ENCODE data around the gene MSRB3.
A peak's percentile ranks its signal among the peaks of the same experiment; 100 is the strongest.
"Not testable (repeated sequence)": the region's sequence is repeated elsewhere in the genome, so short reads cannot be mapped to it uniquely, and the experiment has no call there.

Gene MSRB3

DNA sequence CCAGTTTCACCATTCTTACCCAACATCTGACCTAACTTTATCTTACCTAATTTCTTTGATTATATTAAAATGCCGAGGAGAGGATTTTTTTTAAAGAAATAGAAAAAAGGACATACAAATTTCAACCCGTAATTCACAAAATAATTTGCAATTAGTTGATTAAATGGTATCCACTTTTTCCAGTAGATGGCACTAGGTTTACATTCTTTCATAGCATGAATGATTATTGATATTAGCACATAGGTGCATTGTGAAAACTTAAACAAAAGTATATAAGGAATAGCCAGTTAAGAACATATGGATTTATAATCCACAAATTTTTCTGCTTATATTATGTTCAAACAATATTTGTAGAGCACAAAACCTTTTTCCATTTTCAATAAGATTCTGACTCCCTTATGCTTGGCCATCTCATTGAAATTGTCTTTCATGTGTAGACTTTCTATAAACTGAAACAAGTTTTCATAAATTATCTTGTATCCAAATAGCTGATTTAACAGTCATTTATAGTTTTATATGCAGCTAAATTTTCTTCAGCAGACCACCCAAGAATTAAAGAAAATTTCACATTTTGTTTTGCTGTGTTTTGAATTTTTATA lies 35.3 kb downstream of the MSRB3 start:
- in situ Hi-C loops (cut with MboI; ENCODE audit: low pct_unique_long_range_greater_than_20kb, low sequenced_read_pairs): loop anchor here (25.0 kb wide), 1 partner anchor 773 kb away; no protein-coding TSS in a partner anchor

DNA sequence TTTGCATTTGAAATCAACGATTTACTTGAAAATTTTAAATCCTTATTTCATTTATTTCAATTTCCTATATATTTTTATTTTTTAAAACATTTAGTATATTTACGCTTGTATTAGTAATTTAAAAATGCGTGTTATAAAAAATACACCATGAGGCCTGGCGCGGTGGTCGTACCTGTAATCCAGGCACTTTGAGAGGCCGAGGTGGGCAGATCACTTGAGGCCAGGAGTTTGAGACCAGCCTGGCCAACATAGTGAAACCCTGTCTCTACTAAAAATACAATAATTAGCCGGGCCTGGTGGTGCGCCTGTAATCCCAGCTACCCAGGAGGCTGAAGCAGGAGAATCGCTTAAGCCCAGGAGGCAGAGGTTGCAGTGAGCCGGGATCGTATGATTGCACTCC lies 36.8 kb downstream of the MSRB3 start:
- DNase-seq: not testable (repeated sequence)
- in situ Hi-C loops (cut with MboI; ENCODE audit: low pct_unique_long_range_greater_than_20kb, low sequenced_read_pairs): loop anchor here (25.0 kb wide), 1 partner anchor 772 kb away; no protein-coding TSS in a partner anchor

More for the DNA sequence above, 35.3 kb downstream of the MSRB3 start:
- peak; percentile 31 for DNase-seq

DNA sequence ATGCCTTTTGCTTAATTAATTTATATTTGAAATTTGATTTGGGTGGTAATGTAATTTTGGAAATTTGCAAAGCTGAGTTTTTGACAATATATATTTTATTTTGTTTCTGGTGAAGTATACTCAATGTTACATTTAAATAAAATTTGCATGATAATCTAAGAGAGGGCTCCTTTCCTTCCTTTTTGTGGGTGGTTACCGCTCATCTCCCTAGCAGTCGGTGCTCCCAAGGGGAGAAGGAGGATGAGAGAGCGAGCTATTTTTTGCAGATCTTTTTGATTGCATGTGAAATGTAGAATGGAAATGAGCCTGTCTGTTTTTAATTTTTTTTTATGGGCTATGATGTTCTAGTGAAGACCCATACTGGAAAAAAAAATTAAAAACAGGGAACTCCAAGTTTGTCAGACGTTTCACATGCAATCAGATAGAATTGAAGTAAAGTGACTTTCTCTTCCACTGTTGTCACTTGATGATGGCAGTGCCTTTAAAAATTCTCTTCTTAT lies 39.8 kb downstream of the MSRB3 start:
- in situ Hi-C loops (cut with MboI; ENCODE audit: low pct_unique_long_range_greater_than_20kb, low sequenced_read_pairs): loop anchor here (25.0 kb wide), 1 partner anchor 769 kb away; no protein-coding TSS in a partner anchor
- DNase-seq: no peak

DNA sequence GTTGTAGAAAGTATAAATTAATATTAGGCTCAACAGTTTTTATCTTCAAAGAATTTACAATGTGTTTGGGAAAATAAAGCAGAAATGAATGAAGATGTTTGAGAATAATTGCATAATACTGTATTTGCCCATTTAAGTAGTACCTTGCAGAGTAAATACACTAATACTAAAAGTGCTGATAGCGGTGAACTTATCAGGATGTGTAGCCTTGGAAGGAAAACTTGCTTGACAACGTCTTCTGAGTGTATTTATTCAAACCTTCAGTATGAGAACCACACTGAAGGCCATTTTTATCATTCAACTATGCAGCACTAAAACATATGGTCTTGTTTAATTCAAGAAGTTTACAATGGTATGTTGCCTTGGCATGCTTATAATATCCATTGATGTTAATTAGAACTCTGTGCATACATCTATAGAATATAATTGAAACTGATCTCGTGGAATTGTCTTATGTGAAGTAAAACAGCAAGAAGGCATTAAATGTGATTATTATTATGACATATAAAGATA lies 41.3 kb downstream of the MSRB3 start:
- in situ Hi-C loops (cut with MboI; ENCODE audit: low pct_unique_long_range_greater_than_20kb, low sequenced_read_pairs): loop anchor here (25.0 kb wide), 1 partner anchor 768 kb away; no protein-coding TSS in a partner anchor
- DNase-seq: no peak

DNA sequence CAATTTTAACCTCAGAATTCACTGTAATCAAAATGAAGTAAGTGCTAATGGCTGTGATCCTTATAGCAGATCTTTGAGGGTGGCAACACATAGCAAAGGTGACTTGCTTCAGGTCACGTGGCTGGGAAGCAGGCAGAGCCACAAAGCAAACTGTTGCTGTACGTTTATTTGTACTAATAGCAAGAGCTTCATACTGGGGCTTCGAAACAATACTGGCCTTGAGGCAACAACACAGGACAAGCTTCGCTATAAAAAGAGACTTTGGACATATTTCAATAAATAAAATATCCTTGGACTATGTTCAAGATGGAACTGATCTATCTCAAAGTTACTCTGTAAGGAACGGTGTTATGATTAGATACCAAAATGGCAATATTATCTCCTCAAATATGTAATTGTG lies 44.6 kb downstream of the MSRB3 start:
- no peak for DNase-seq
- in situ Hi-C loops (cut with MboI; ENCODE audit: low pct_unique_long_range_greater_than_20kb, low sequenced_read_pairs): loop anchor here (25.0 kb wide), 1 partner anchor 764 kb away; no protein-coding TSS in a partner anchor

DNA sequence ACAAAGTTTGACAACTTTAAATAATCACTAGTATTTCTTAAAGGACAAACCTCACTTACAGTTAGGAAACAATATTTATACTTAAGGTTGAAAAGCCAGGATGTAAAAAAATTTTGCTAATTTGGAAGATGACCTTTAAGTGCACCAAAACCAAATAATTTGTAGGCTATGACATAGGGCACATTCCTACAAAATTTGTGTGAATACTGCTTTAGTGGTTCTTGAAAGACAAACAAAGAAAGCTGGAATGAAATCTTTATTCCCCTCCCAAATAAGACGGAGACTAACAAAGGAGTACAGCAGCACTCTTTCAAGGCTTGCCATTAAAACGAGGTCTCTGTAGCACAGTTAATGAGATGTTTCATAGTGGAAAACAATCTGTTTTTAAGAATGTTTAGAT lies 45.6 kb downstream of the MSRB3 start:
- DNase-seq: no peak
- in situ Hi-C loops (cut with MboI; ENCODE audit: low pct_unique_long_range_greater_than_20kb, low sequenced_read_pairs): loop anchor here (25.0 kb wide), 1 partner anchor 763 kb away; no protein-coding TSS in a partner anchor

DNA sequence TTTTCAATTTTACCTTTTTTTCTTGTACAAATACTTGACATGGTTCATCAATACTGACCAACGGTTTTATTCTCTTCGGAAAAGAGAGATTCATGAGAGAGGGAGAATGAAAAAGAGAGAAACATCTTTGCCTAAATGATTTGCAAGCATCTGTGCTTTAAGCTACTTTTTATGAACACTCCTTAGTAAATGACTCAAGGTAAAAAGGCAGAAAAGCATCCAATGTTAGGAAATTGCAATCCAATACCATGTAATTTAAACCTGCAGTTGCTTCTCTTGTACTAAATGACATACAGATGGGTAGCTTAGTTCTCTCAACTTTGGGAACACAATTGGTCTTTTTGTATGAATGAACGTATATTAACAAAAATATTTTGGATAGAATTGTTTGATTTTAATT lies 46.1 kb downstream of the MSRB3 start:
- no peak for DNase-seq
- in situ Hi-C loops (cut with MboI; ENCODE audit: low pct_unique_long_range_greater_than_20kb, low sequenced_read_pairs): loop anchor here (25.0 kb wide), 1 partner anchor 763 kb away; no protein-coding TSS in a partner anchor

DNA sequence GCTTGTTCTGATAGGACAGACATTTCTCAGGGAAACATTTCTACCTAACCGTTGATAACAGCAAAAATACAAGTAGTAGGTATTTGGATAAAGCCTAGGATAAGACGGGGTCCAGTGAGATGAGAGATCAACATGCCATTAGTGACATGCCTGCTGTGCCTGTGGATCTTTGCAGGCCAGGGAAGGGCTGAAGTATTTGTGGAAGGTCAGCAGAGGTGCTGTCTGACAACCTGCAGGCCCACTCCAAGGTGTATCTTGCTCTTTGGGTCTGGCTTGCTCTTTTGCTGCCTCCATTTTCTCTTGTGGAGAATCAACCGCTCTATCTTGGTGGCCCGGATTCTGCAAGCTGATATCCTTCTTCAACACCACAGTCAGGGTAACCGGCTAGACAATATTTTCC lies 46.7 kb downstream of the MSRB3 start:
- in situ Hi-C loops (cut with MboI; ENCODE audit: low pct_unique_long_range_greater_than_20kb, low sequenced_read_pairs): no loop called here
- no peak for DNase-seq

DNA sequence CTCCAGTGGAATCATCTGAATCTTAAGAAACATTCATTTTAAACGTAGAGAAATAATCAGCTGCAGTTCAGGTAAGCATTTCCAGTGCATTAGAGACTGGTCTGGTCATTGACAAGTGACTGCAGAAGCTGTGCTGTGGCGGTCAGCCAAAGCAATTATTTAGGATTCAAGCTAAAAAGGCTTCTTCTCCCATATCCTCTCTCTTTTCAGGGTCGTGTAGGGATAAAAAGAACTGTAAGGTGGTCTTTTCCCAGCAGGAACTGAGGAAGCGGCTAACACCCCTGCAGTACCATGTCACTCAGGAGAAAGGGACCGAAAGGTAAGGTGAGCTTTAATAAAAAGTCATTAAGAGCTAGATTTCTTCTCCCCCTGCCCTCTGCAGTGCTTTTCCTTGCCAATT lies 48.1 kb downstream of the MSRB3 start:
- in situ Hi-C loops (cut with MboI; ENCODE audit: low pct_unique_long_range_greater_than_20kb, low sequenced_read_pairs): no loop called here

DNA sequence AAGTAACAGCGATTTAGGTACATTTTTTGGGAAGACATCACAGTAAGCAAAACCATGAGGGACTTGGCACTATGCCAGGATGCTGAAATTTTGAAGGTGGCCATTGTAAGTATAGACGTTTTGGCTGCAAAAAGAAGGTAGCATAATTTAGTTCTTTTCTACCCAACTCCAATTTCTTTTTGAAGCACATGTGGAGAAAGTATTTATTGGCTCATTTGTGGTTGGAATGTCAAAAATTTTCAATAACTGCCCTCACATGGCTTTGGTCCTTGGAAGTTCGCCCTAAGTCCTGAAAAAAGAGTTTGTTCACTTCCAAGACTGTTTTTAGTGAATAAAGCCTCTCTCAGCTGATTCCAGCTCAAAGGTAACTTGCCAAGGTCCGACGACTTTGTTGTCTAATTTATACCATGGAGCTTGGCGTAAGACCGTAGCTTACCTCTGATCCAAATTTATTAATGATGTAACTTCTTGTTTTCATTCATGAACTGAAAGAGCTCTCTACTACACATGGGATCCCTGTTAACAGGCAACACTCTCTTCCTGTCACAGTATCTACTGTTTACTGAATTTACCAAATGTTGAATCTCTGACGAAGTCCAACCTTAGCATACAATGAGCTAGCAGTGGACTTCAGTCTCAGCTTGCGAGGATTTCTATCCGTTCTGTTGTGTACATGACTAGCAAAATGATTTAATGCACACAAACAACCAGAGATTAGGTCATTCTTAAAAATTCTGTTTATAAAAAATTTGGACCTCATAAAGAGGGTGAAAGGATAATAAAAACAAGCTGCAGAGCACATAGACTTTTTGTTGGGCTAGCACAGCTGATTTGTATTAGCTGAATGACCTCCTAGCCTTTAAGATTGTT lies 49.0 kb downstream of the MSRB3 start:
- in situ Hi-C loops (cut with MboI; ENCODE audit: low pct_unique_long_range_greater_than_20kb, low sequenced_read_pairs): no loop called here
- DNase-seq: no peak

More for the DNA sequence above, 48.1 kb downstream of the MSRB3 start:
- no peak for DNase-seq

DNA sequence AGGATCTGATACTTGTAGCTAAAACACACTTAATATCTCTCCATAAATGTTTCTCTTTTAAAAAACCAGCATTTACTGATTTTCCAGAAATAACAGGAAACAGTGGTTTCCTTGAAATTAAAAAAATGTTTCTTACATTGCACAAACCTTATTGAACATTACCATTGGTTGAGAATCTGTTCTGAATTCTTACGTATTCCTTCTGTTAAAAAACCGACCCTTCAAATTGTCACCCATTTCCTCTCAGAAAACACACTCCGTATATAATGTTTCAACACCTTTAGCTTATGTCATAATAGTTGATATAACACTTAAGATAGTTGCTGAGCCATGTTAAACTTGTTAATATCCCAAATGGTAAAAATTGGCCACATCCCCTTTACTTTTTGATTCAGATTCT lies 51.2 kb downstream of the MSRB3 start:
- in situ Hi-C loops (cut with MboI; ENCODE audit: low pct_unique_long_range_greater_than_20kb, low sequenced_read_pairs): no loop called here
- DNase-seq: no peak

DNA sequence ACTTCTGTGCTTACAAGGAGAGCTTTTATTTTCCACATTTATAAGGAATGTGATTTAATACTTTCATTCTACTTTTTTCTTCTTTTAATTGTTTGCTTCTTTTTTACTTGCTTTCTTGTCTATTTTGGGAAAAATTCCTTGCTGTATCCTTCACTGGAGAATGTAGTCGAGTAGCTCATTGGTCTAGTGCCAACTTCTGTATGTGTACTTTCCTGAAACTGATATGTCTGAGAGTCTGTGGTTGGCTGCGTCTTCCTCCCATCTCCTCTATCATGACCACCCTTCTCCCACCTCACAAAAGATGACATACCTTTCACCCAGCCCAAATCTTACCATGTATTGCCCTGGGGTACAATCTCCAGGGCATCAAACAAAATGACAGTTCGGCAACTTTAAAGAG lies 51.8 kb downstream of the MSRB3 start:
- in situ Hi-C loops (cut with MboI; ENCODE audit: low pct_unique_long_range_greater_than_20kb, low sequenced_read_pairs): no loop called here
- no peak for DNase-seq

DNA sequence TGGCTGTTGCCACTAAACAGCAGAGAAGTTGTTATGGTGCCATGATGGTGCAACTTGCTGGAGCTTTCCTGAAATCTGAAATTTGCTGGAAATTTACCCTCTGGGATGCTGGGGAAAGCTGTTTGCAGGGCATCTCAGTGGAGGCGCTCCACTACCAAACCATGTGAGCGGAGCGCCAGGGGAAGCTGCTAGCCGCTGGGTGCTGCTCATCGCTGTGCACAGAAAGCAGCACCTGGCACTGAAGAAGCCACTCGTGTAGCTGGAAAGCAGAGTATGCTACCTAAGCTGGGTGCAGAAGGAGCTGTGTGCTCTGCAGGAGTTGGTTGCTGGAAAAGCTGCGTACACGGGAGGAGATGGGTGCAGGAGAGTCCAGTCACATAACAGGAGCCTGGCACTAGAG lies 53.0 kb downstream of the MSRB3 start:
- in situ Hi-C loops (cut with MboI; ENCODE audit: low pct_unique_long_range_greater_than_20kb, low sequenced_read_pairs): no loop called here
- DNase-seq: no peak

DNA sequence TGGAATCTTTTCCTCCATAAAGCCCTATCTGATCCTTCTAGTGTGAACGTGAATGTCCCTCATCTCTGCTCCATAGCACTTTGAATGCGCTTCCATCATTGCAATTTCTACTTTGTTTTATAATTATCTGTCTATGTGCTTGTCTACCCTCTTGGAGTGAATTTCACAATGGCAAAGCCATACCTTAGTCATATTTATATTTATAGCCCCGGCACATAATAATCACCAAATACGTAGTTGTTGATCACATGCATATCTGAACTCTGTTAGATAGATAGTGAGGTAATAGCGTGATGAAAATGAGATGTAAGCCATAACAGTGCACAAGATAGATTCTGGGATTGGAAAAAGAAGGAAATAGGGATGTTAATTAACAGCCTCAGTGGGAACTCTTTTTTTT lies 55.2 kb downstream of the MSRB3 start:
- no peak for DNase-seq
- in situ Hi-C loops (cut with MboI; ENCODE audit: low pct_unique_long_range_greater_than_20kb, low sequenced_read_pairs): no loop called here

DNA sequence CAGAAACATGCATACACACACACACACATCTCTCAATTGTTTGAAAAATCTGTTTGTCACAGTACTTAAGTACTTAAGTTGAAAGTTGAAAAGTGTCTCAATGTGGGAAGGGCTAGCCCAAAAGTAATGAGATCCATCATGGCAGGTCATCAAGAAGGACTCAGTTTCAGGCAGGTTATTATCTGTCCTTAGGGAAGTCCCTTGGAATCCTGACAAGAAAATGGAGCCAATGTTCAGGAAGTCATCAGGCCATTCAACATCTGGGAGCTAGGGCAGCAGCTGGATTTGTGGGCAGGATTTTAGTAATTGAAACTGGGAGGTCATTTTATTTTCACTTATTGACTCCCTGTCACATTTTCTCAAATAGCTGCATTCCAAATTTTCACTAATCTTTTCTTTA lies 56.0 kb downstream of the MSRB3 start:
- DNase-seq: no peak
- in situ Hi-C loops (cut with MboI; ENCODE audit: low pct_unique_long_range_greater_than_20kb, low sequenced_read_pairs): no loop called here

DNA sequence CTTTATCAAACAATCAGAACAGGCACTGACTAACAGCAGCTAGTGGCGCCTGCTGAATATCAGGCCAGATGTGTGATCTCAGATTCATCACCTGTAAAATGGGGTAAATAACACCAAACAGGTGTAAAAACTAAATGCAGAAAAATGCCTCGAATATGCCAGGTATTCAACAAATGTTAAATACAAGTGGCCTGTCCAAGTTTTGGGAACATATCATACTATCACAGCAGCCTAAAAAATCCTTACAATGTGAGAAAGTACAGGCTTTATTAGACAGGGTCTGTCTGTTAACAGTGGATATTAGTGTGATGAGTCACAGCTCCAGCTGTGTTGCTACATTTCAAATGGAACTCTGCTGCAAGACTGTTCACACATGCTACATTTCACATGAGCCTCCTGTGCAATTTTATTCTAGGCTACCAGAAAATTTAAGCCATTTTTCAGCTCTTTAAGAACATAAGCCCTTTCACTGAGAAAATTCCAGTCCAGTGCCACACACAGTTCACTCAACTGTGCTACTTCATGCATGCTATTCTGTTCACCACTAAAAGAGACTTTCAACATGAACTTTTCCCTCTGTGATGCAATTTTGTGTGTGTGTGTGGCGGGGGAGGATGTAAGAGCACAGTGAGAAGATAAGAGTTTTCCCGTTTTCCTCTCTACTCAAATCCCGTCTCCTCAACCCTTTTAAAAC lies 56.7 kb downstream of the MSRB3 start:
- in situ Hi-C loops (cut with MboI; ENCODE audit: low pct_unique_long_range_greater_than_20kb, low sequenced_read_pairs): no loop called here

DNA sequence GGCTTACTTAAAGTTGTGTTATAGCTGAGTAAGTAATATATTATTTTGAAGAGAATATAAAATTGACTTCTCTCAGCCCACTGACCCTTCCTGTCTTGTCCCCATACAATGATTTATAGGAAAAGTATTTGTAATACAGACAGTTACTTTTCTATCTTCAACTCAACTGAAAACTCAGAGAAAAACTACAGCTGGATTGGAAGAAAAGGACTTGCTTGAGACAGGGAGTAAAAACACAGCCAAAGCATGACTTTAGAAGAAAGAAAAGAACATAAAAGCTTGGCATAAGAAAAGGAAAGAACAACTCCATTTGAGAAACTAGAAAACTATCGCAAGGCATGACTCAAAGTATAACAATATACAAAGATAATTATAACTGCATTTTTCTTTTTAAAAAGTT lies 57.5 kb downstream of the MSRB3 start:
- DNase-seq: no peak
- in situ Hi-C loops (cut with MboI; ENCODE audit: low pct_unique_long_range_greater_than_20kb, low sequenced_read_pairs): no loop called here

More for the DNA sequence above, 56.7 kb downstream of the MSRB3 start:
- DNase-seq: no peak

DNA sequence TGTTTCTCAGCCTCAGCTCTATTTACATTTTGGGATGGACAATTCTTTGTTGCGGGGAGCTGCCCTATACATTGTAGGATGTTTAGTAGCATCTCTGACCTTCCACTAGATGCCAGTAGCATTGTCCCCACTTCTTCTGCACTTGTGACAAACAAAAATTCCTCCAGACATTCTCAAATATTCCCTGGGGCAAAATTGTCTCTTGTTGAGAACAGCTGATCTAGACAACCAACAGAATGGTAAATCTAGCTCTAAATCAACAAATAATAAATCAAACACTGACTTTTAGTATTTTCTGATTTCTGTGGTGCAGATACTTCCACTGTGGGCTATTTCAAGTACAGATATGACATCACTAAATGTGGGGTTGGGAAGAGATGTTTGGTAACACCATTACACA lies 60.7 kb downstream of the MSRB3 start:
- in situ Hi-C loops (cut with MboI; ENCODE audit: low pct_unique_long_range_greater_than_20kb, low sequenced_read_pairs): no loop called here
- DNase-seq: no peak

DNA sequence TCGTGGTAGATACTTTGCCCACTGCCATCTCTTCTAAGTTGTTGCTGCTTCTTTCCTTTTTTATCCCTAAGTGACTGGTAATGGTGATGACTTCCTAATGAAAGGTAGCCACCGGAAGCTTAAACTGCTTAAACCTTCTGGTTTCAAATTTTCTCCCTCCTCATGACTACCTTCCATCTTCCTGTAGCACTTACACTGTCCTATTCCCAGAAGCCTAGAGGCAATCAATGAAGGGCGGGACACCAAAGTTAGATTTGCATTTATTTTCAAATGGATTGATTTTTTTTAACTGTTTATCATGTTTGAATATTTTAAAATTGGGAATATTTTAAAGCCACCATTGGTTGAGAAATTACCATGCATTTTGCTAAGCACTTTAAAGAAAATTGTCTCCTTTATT lies 64.7 kb downstream of the MSRB3 start:
- in situ Hi-C loops (cut with MboI; ENCODE audit: low pct_unique_long_range_greater_than_20kb, low sequenced_read_pairs): no loop called here
- no peak for DNase-seq

Data from KBM-7 (cell line).